HepG2 (cell line): ENCODE measurements around the gene PELI3.

Experiments
- PBX3 ChIP-seq: sonication (generic); formaldehyde crosslinking; IDR thresholded peaks from 2 replicates; pipeline ENCODE4 v1.8.1; 2023; ENCODE audit warnings: missing genetic modification reagents, inconsistent platforms, borderline replicate concordance
- ZSCAN9 ChIP-seq: IDR thresholded peaks from 2 replicates; pipeline ENCODE4 v1.6.1; 2016; ENCODE audit warnings: borderline replicate concordance

DNA sequence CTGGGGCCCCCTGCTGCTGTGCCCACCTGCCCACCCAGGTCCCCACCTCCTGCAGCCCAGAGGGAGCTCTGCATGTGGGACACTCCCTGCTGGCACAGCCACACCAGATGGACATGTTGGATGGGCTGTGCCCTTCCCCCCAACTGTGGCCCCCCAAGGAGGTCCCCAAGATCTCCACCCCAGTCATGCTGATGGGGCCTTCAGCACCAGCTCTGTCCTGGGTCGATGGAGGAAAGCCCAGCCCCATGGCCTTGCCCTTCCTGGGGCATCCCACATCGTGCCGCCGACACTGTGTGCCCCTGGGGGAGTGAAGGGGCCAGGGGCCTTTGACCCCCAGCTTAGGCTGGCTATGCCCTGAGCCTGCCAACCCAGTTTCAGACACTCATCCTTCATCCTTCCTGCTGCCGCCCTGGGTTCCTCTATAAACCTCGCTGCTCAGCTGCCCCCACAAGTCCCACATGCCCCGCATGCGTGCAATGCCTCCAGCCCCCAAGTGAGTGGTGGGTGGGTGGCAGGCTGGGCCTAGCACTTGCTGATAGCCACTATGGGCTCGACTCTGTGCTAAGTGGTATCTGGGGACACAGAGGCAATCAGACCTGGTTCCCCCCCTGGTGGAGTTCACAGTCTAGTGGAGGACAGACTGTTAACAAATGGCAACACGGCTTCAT, 9.6 kb downstream of the PELI3 start:
- TF ChIP-seq ZSCAN9 (CRISPR knock-in tag) (no peak), PBX3 (CRISPR knock-in tag) (no peak)
